Lower leg skin (tissue), 4 donors: ENCODE data around the gene L3MBTL3. TPM values are rescaled to one million over a fixed set of nuclear protein-coding genes. Genes with fewer than 3 reads are reported as not detected.

ENCODE experiments used
- DNase-seq, 2 donors: peaks; one replicate each; pipeline ENCODE4 v3.0.0-alpha.2; 2019; ENCODE audit warnings: low spot score in 2 of 2
- H3K4me3 ChIP-seq: fragments of 200-600 bp; sonication (generic); 2 replicates; pipeline ENCODE4 v1.5.1; 2017; ENCODE audit warnings: mild to moderate bottlenecking, low read depth; ENCODE audit not compliant: poor library complexity, severe bottlenecking
- POLR2A ChIP-seq, 2 donors: fragments of 450-650 bp; IDR thresholded peaks; one replicate each; pipeline ENCODE4 v1.6.1; 2016 to 2017; ENCODE audit warnings: antibody characterized with exemption in 2 of 2, mild to moderate bottlenecking in 1 of 2, moderate library complexity in 1 of 2
- WGBS, 2 donors: methylation state at CpG; one replicate each; pipeline ENCODE4 v1.1.5; 2018; 5-methylcytosine and 5-hydroxymethylcytosine counted together
- intact Hi-C: fragments of 100-400 bp; cut with DNase I; formaldehyde crosslinking; loops from one replicate; pipeline ENCODE4 v1.15.0; 2023; ENCODE audit warnings: low total_unique reads
- total RNA-seq, 4 donors: library from RNA; depleted of rRNA; stranded (reverse); fragments of >200 nt; gene quantifications; one replicate each; pipeline ENCODE4 v1.1.0, GENCODE V29; 2016
- TF ChIP-seq, protein P1 (sequence below), 3 donors: fragments of 450-650 bp; IDR thresholded peaks; one replicate each; pipeline ENCODE4 v1.5.1; 2016; ENCODE audit warnings: antibody characterized with exemption in 3 of 3, mild to moderate bottlenecking in 3 of 3, moderate library complexity in 2 of 3

The L3MBTL3 gene
- total RNA-seq, 4 donors from 2014 or later: 4.0 to 10.0 (median 5.9) TPM

- H3K4me3 ChIP-seq: no peak overlapping the region
- DNase-seq: no peak
- TF ChIP-seq, protein P1, sequence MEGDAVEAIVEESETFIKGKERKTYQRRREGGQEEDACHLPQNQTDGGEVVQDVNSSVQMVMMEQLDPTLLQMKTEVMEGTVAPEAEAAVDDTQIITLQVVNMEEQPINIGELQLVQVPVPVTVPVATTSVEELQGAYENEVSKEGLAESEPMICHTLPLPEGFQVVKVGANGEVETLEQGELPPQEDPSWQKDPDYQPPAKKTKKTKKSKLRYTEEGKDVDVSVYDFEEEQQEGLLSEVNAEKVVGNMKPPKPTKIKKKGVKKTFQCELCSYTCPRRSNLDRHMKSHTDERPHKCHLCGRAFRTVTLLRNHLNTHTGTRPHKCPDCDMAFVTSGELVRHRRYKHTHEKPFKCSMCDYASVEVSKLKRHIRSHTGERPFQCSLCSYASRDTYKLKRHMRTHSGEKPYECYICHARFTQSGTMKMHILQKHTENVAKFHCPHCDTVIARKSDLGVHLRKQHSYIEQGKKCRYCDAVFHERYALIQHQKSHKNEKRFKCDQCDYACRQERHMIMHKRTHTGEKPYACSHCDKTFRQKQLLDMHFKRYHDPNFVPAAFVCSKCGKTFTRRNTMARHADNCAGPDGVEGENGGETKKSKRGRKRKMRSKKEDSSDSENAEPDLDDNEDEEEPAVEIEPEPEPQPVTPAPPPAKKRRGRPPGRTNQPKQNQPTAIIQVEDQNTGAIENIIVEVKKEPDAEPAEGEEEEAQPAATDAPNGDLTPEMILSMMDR (IDR thresholded peaks at IDR 0.05): no peak
- TF ChIP-seq POLR2A (IDR thresholded peaks at IDR 0.05): no peak
- intact Hi-C loops: no loop called here
- 83 to 87% methylated on average over 5 of the region's 5 CpGs for WGBS, 2 donors
Observed at GRCh38 chr6:130063806-130064205, 45.4 kb downstream of the L3MBTL3 start.

DNA sequence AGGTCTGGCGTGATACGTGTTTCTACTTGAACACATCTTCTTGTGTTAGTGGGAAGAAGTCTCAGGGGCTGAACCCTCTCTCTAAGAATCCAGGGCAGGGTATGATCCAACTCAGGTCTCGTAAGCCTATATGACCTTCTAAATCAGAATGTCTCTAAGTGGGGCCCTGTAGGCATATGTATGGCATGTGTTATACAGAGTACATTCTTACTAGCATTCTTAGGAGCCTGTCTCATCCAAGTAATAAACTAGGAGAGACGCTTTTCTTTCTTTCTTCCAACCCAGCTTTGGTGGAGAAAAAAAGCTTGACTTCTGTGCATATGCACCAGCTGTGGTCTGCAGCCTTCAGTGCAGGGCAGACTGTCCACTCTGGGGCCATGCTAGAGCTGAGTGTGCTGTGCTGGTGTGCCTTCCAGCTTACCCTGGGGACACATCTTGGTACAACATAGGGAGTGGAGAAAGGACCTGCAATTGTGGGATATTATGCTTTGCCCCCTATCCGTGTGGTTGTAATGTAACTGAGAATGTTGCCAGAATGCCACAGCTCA lies 47.3 kb downstream of the L3MBTL3 start:
- no peak overlapping the region for H3K4me3 ChIP-seq
- DNase-seq: no peak
- intact Hi-C loops: no loop called here
- TF ChIP-seq, protein P1 (IDR thresholded peaks at IDR 0.05): no peak
- no peak for TF ChIP-seq POLR2A (IDR thresholded peaks at IDR 0.05)
- WGBS, 2 donors: 94 to 97% methylated on average over 5 of the region's 5 CpGs

- DNase-seq: no peak
- no peak overlapping the region for H3K4me3 ChIP-seq
- TF ChIP-seq, protein P1 (IDR thresholded peaks at IDR 0.05): no peak
- TF ChIP-seq POLR2A (IDR thresholded peaks at IDR 0.05): no peak
- intact Hi-C loops: no loop called here
- WGBS, 2 donors: 53 to 54% methylated on average over 4 of the region's 4 CpGs
Observed at GRCh38 chr6:130069485-130069884, 51.1 kb downstream of the L3MBTL3 start.

GRCh38 chr6:130070326-130070725 lies 51.9 kb downstream of the L3MBTL3 start:
- H3K4me3 ChIP-seq: no peak overlapping the region
- 50 to 55% methylated on average over 2 of the region's 2 CpGs for WGBS, 2 donors
- TF ChIP-seq, protein P1 (IDR thresholded peaks at IDR 0.05): no peak
- TF ChIP-seq POLR2A (IDR thresholded peaks at IDR 0.05): no peak
- DNase-seq: no peak
- intact Hi-C loops: no loop called here

DNA sequence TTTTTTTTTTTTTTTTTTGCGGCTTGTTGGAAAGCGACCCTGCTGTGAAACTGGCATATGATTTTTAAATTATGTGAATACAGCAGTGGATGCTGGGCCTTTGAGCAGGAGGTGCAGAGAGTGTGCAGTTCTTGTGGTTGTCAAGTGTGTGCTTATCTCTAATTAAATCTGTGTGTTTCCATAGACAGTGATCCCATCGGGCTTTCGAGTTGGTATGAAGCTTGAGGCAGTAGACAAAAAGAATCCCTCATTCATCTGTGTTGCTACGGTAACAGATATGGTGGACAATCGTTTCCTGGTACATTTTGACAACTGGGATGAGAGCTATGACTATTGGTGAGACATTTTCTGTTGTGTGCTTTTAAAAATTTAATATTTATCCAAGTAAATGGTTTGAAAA lies 52.4 kb downstream of the L3MBTL3 start:
- H3K4me3 ChIP-seq: no peak overlapping the region
- WGBS, 2 donors: 62 to 65% methylated on average over 6 of the region's 6 CpGs
- no peak for DNase-seq
- no peak for TF ChIP-seq POLR2A (IDR thresholded peaks at IDR 0.05)
- TF ChIP-seq, protein P1 (IDR thresholded peaks at IDR 0.05): no peak
- intact Hi-C loops: no loop called here

DNA sequence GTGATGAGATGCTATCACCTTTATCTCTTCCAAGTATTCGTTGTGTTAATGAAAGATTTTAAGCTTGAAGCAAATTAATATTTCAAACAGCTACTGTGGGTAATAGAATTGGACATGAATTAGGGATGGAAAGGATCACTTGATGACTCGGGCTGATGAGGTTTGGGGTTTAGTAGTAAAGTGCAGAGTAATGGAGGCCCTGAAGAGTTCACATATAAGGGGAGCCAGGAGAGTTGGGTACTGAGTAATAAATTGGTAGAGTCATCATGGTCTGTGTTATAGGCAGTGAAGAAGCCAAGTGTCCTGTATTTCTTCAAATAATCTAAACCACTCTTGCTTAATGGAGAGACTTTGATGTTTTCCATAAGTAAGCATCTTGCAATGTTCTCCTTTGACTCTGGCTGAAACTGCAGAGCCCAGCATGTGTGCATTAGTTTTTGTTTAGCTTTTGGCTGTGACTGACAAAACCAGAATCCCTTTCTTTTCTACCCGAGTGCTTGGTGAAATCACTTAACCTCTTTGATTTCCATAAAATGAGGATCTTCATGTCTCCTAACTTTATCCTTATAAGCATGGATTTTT lies 57.6 kb downstream of the L3MBTL3 start:
- DNase-seq: no peak
- H3K4me3 ChIP-seq: no peak overlapping the region
- TF ChIP-seq, protein P1 (IDR thresholded peaks at IDR 0.05): no peak
- TF ChIP-seq POLR2A (IDR thresholded peaks at IDR 0.05): no peak
- intact Hi-C loops: no loop called here
- WGBS, 2 donors: 73 to 79% methylated on average over 3 of the region's 3 CpGs
